Caco-2 (cell line): Measurements from ENCODE around the gene ALG14. TPM values are rescaled to one million over a fixed set of nuclear protein-coding genes. Genes with fewer than 3 reads are reported as not detected.

Experiments
- BruUV-seq: library from RNA; stranded (reverse); fragments of 400-500 nt; replicated peaks from 2 replicates; lab custom pipeline; 2021; lab: Mats Ljungman, UMichigan
- CTCF ChIA-PET: fragments of 300-600 bp; sonication (Branson Sonifier 250); formaldehyde crosslinking; loops from one replicate; lab custom pipeline; 2022; ENCODE audit warnings: antibody characterized with exemption; lab: Charles Lee
- POLR2A ChIA-PET: fragments of 300-600 bp; sonication (Branson Sonifier 250); formaldehyde crosslinking; loops from one replicate; lab custom pipeline; 2022; ENCODE audit warnings: antibody characterized with exemption; lab: Charles Lee
- DNase-seq, 2 experiments: peaks; one replicate each; pipeline versions ENCODE4 v3.0.0 to v3.0.0-alpha.2; 2020 to 2022
- H3K27me3 ChIP-seq: replicated peaks from 2 replicates; pipeline ENCODE4 v1.6.0; 2011; ENCODE audit warnings: low read length; ENCODE audit not compliant: control insufficient read depth, insufficient read depth
- H3K36me3 ChIP-seq: 2 replicates; pipeline ENCODE4 v1.5.1; 2011; ENCODE audit warnings: low read length; ENCODE audit not compliant: control insufficient read depth, insufficient read depth
- H3K4me1 ChIP-seq: fragments of 250-450 bp; sonication (Bioruptor Pico); 2 replicates; pipeline ENCODE4 v1.5.1; 2020; ENCODE audit warnings: mild to moderate bottlenecking
- H3K4me3 ChIP-seq: 2 replicates; pipeline ENCODE4 v1.5.1; 2011; ENCODE audit warnings: low read depth, mild to moderate bottlenecking, control low read depth, low read length
- H3K9me3 ChIP-seq: fragments of 250-450 bp; sonication (Bioruptor Pico); 2 replicates; pipeline ENCODE4 v1.5.1; 2020; ENCODE audit warnings: mild to moderate bottlenecking, moderate library complexity
- H3K27ac Mint-ChIP-seq: one replicate; pipeline ENCODE4 v1.8.0; 2022; ENCODE audit warnings: mixed read lengths; ENCODE audit not compliant: unreplicated experiment
- H3K27me3 Mint-ChIP-seq: one replicate; pipeline ENCODE4 v1.8.0; 2022; ENCODE audit warnings: mixed read lengths; ENCODE audit not compliant: insufficient read depth, unreplicated experiment
- H3K36me3 Mint-ChIP-seq: one replicate; pipeline ENCODE4 v1.8.0; 2022; ENCODE audit warnings: mild to moderate bottlenecking, mixed read lengths; ENCODE audit not compliant: insufficient read depth, unreplicated experiment
- H3K4me1 Mint-ChIP-seq: one replicate; pipeline ENCODE4 v1.8.0; 2022; ENCODE audit warnings: low read depth, mixed read lengths; ENCODE audit not compliant: unreplicated experiment
- H3K4me3 Mint-ChIP-seq: one replicate; pipeline ENCODE4 v1.8.0; 2022; ENCODE audit warnings: mild to moderate bottlenecking, moderate library complexity, mixed read lengths; ENCODE audit not compliant: unreplicated experiment
- H3K9me3 Mint-ChIP-seq: one replicate; pipeline ENCODE4 v1.8.0; 2022; ENCODE audit warnings: mixed read lengths; ENCODE audit not compliant: unreplicated experiment
- intact Hi-C: fragments of 100-400 bp; cut with micrococcal nuclease; formaldehyde crosslinking; loops from one replicate; pipeline ENCODE4 v1.10.0; 2022; ENCODE audit not compliant: unreplicated experiment
- total RNA-seq: library from RNA; stranded (reverse); gene quantifications from 2 replicates; pipeline ENCODE4 v1.2.3, GENCODE V29; 2022
- TF ChIP-seq, protein P1 (sequence below), 2 experiments: fragments of 200-600 bp in 1 of 2; IDR thresholded peaks; 1 replicate in 1 of 2; 2 replicates in 1 of 2; pipeline versions ENCODE4 v1.5.1 to v1.8.0; 2011 to 2022; ENCODE audit warnings: antibody characterized with exemption in 1 of 2, control low read depth in 1 of 2, inconsistent platforms in 1 of 2, low read depth in 1 of 2, low read length in 1 of 2, mild to moderate bottlenecking in 1 of 2, moderate library complexity in 1 of 2; ENCODE audit not compliant: insufficient read depth in 1 of 2, severe bottlenecking in 1 of 2, unreplicated experiment in 1 of 2

ALG14 gene
- total RNA-seq, 1 experiment from 2014 or later = 4.5 TPM

DNA sequence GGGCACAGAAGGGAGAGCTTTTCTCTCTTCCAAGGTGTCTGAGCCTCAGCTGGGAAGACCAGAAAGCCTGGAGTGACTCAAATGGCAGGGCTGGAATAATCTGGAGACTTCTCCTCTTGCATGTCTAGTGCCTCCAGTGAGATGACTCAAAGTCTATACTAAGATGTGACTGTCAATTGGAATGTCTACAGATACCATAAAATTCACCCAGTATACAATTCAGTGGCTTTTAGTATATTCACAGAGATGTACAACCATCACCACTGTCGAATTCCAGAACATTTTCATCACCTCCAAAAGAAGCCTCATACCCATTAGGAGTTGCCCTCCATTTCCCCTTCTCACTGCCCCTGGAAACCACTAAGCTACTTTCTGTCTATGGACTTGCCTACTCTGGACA lies 97.9 kb downstream of the ALG14 start:
- no peak for DNase-seq
- Histone ChIP-seq H3K9me3 (no peaks in the 10 kb centered on the region), H3K36me3 (no peaks in the 10 kb centered on the region), H3K27me3 (no peaks in the 10 kb centered on the region), H3K4me3 (no peak overlapping the region), H3K4me1 (0 out of 2 replicates have a peak, but pooled peaks cover 9% of the 10 kb centered on the region)
- CTCF ChIA-PET = no interaction called here
- H3K36me3 Mint-ChIP-seq = no peaks in the 10 kb centered on the region
- no peaks in the 10 kb centered on the region for H3K9me3 Mint-ChIP-seq
- POLR2A ChIA-PET = no interaction called here
- no peak overlapping the region for H3K4me3 Mint-ChIP-seq
- TF ChIP-seq, protein P1, sequence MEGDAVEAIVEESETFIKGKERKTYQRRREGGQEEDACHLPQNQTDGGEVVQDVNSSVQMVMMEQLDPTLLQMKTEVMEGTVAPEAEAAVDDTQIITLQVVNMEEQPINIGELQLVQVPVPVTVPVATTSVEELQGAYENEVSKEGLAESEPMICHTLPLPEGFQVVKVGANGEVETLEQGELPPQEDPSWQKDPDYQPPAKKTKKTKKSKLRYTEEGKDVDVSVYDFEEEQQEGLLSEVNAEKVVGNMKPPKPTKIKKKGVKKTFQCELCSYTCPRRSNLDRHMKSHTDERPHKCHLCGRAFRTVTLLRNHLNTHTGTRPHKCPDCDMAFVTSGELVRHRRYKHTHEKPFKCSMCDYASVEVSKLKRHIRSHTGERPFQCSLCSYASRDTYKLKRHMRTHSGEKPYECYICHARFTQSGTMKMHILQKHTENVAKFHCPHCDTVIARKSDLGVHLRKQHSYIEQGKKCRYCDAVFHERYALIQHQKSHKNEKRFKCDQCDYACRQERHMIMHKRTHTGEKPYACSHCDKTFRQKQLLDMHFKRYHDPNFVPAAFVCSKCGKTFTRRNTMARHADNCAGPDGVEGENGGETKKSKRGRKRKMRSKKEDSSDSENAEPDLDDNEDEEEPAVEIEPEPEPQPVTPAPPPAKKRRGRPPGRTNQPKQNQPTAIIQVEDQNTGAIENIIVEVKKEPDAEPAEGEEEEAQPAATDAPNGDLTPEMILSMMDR (IDR thresholded peaks at IDR 0.05; ENCODE audit: insufficient read depth in 1 of 2, low read depth in 1 of 2, low read length in 1 of 2, severe bottlenecking in 1 of 2, unreplicated experiment in 1 of 2) = no peak
- H3K27me3 Mint-ChIP-seq = no peaks in the 10 kb centered on the region
- intact Hi-C loops = no loop called here
- H3K27ac Mint-ChIP-seq = no peak overlapping the region
- peaks cover 8% of the 10 kb centered on the region for H3K4me1 Mint-ChIP-seq
- BruUV-seq = no TSS peak

DNA sequence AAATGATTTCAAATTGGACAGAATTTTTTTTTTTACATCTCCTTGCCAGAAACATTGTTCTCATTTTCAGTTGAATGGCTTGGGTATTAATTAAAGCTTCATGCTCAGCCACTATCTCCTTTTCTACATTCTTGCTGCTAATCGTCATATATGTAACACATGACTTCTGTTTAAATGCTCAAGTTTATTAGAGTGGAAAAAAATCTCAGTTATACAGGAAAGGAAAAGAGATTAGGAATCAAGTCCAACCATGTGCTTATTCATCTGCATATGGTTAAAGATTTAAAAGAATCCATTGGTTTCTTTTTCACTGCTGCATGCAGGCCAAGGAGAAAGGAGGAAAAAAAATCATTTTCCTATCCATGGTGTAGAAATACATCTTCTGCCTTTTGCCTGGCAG lies 98.5 kb downstream of the ALG14 start:
- no peaks in the 10 kb centered on the region for H3K9me3 ChIP-seq
- Mint-ChIP-seq H3K4me3 (no peak overlapping the region), H3K9me3 (no peaks in the 10 kb centered on the region), H3K27me3 (no peaks in the 10 kb centered on the region), H3K27ac (no peak overlapping the region), H3K36me3 (no peaks in the 10 kb centered on the region), H3K4me1 (peaks cover 2% of the 10 kb centered on the region)
- no peaks in the 10 kb centered on the region for H3K27me3 ChIP-seq
- intact Hi-C loops = no loop called here
- H3K4me1 ChIP-seq = 0 out of 2 replicates have a peak, but pooled peaks cover 9% of the 10 kb centered on the region
- TF ChIP-seq, protein P1 (IDR thresholded peaks at IDR 0.05; ENCODE audit: insufficient read depth in 1 of 2, low read depth in 1 of 2, low read length in 1 of 2, severe bottlenecking in 1 of 2, unreplicated experiment in 1 of 2) = no peak
- ChIA-PET POLR2A (no interaction called here), CTCF (no interaction called here)
- no peak for DNase-seq
- no peaks in the 10 kb centered on the region for H3K36me3 ChIP-seq
- BruUV-seq = no TSS peak
- no peak overlapping the region for H3K4me3 ChIP-seq

DNA sequence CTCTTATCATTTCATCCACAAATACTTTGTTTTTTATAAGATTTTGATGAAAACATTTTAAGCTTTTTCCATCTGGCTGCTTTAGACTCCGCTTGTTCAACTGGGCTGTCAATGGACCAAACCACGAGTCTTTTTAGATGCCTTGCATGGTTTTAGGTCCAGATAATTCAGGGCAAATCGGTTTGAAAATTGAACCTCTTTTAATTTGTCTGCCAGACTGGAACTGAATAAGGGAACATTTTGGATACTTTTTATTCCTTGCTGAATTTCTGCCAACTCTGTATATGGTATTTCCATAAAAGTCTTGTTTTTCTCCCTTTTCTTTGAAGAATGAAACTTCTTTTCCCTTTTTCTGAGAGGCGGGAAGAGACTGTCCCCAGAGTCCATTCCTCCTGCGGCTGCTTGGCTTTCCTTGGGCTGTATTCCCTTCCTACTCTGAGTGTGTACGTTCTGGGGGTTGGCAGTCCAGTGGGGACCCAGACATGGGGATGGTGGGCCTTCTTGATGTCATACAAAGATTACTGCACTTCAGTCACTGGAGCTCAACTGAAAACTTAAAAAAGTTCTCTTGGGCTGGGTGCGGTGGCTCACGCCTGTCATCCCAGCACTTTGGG lies 99.3 kb downstream of the ALG14 start:
- intact Hi-C loops = no loop called here
- Mint-ChIP-seq H3K27ac (no peak overlapping the region), H3K4me1 (no peaks in the 10 kb centered on the region), H3K4me3 (no peak overlapping the region), H3K36me3 (no peaks in the 10 kb centered on the region), H3K27me3 (no peaks in the 10 kb centered on the region), H3K9me3 (no peaks in the 10 kb centered on the region)
- DNase-seq = no peak
- Histone ChIP-seq H3K4me3 (no peak overlapping the region), H3K36me3 (no peaks in the 10 kb centered on the region), H3K4me1 (0 out of 2 replicates have a peak, but pooled peaks cover 7% of the 10 kb centered on the region), H3K9me3 (no peaks in the 10 kb centered on the region), H3K27me3 (no peaks in the 10 kb centered on the region)
- no TSS peak for BruUV-seq
- CTCF ChIA-PET = no interaction called here
- POLR2A ChIA-PET = no interaction called here
- TF ChIP-seq, protein P1 (IDR thresholded peaks at IDR 0.05; ENCODE audit: insufficient read depth in 1 of 2, low read depth in 1 of 2, low read length in 1 of 2, severe bottlenecking in 1 of 2, unreplicated experiment in 1 of 2) = no peak
